HEK293 (cell line): ENCODE measurements around the gene STEAP3.

Experiments
- CTCF ChIP-seq: fragments of 450-650 bp; formaldehyde crosslinking; IDR thresholded peaks from 2 replicates; pipeline ENCODE4 v1.5.1; 2016; ENCODE audit warnings: missing biosample characterization, missing genetic modification characterization
- KLF10 ChIP-seq: fragments of 450-650 bp; IDR thresholded peaks from 2 replicates; pipeline ENCODE4 v1.5.1; 2018; ENCODE audit warnings: missing biosample characterization, mild to moderate bottlenecking, missing genetic modification characterization
- KLF9 ChIP-seq: fragments of 450-650 bp; formaldehyde crosslinking; IDR thresholded peaks from 2 replicates; pipeline ENCODE4 v1.5.1; 2016; ENCODE audit warnings: missing biosample characterization, missing genetic modification characterization, low read depth
- REST ChIP-seq: fragments of 450-650 bp; formaldehyde crosslinking; IDR thresholded peaks from 2 replicates; pipeline ENCODE4 v1.5.1; 2016; ENCODE audit warnings: missing biosample characterization, missing genetic modification characterization
- ZNF274 ChIP-seq, 2 experiments: fragments of 200-500 bp in 1 of 2; fragments of 450-650 bp in 1 of 2; sonication (Bioruptor generic) in 1 of 2; formaldehyde crosslinking in 1 of 2; IDR thresholded peaks; 2 replicates each; pipeline versions ENCODE4 v1.5.1 to v1.6.1; 2014 to 2016; ENCODE audit warnings: borderline replicate concordance in 1 of 2, inconsistent platforms in 1 of 2, low read length in 1 of 2, missing biosample characterization in 1 of 2, missing genetic modification characterization in 1 of 2
- ZSCAN23 ChIP-seq: fragments of 450-650 bp; formaldehyde crosslinking; IDR thresholded peaks from 2 replicates; pipeline ENCODE4 v1.5.1; 2016; ENCODE audit warnings: missing biosample characterization, missing genetic modification characterization

GRCh38 chr2:119283873-119284331 is 60.3 kb downstream of the STEAP3 start:
- TF ChIP-seq KLF9 (tag by site-specific recombination) (no peak), KLF10 (tag by site-specific recombination) (no peak), REST (tag by site-specific recombination) (no peak), CTCF (tag by site-specific recombination) (no peak), ZNF274 (IDR thresholded peaks at IDR 0.05; ENCODE audit: low read length) (no peak), ZNF274 (tag by site-specific recombination; IDR thresholded peaks at IDR 0.05; ENCODE audit: borderline replicate concordance) (no peak), ZSCAN23 (tag by site-specific recombination) (no peak)
